BLaER1 (cell line): ENCODE results near the gene CRBN.

ENCODE experiments used
- H3K27ac ChIP-seq: shearing (Covaris generic); formaldehyde crosslinking; 2 replicates; pipeline ENCODE4 v1.8.1; 2022
- H3K27me3 ChIP-seq: shearing (Covaris generic); formaldehyde crosslinking; 2 replicates; pipeline ENCODE4 v1.8.1; 2022
- H3K36me3 ChIP-seq: shearing (Covaris generic); formaldehyde crosslinking; 2 replicates; pipeline ENCODE4 v1.8.1; 2022
- H3K4me1 ChIP-seq: shearing (Covaris generic); formaldehyde crosslinking; 2 replicates; pipeline ENCODE4 v1.8.1; 2022
- H3K4me2 ChIP-seq: shearing (Covaris generic); formaldehyde crosslinking; 2 replicates; pipeline ENCODE4 v1.8.1; 2022
- H3K4me3 ChIP-seq: shearing (Covaris generic); formaldehyde crosslinking; 2 replicates; pipeline ENCODE4 v1.8.1; 2022
- H3K9ac ChIP-seq: shearing (Covaris generic); formaldehyde crosslinking; 2 replicates; pipeline ENCODE4 v1.8.1; 2022
- H3K9me3 ChIP-seq: shearing (Covaris generic); formaldehyde crosslinking; 2 replicates; pipeline ENCODE4 v1.8.1; 2022
- H4K20me1 ChIP-seq: shearing (Covaris generic); formaldehyde crosslinking; 2 replicates; pipeline ENCODE4 v1.8.1; 2022
- Cebpa-rat ChIP-seq: shearing (Covaris generic); IDR thresholded peaks from 2 replicates; pipeline ENCODE4 v1.8.1; 2022

Gene CRBN

GRCh38 chr3:3196148-3196861 lies 16.8 kb upstream of the CRBN start:
- Histone ChIP-seq H3K4me2 (no peak overlapping the region), H3K9ac (no peak overlapping the region), H3K27ac (no peak overlapping the region), H3K27me3 (no peaks in the 10 kb centered on the region), H4K20me1 (no peaks in the 10 kb centered on the region), H3K4me3 (no peak overlapping the region), H3K9me3 (no peaks in the 10 kb centered on the region), H3K4me1 (peaks cover 9% of the 10 kb centered on the region; the same call in 1 of the 2 replicates), H3K36me3 (no peaks in the 10 kb centered on the region)
- no peak for TF ChIP-seq Cebpa-rat

- H3K9me3 ChIP-seq: no peaks in the 10 kb centered on the region
- H3K4me1 ChIP-seq: peaks cover 9% of the 10 kb centered on the region; the same call in 1 of the 2 replicates
- no peak overlapping the region for H3K9ac ChIP-seq
- H3K27me3 ChIP-seq: no peaks in the 10 kb centered on the region
- no peak overlapping the region for H3K4me3 ChIP-seq
- TF ChIP-seq Cebpa-rat: no peak
- no peaks in the 10 kb centered on the region for H3K36me3 ChIP-seq
- no peaks in the 10 kb centered on the region for H4K20me1 ChIP-seq
- H3K27ac ChIP-seq: no peak overlapping the region
- no peak overlapping the region for H3K4me2 ChIP-seq
Measured at GRCh38 chr3:3194861-3195260, 15.4 kb upstream of the CRBN start.

GRCh38 chr3:3192286-3192675 lies 12.8 kb upstream of the CRBN start:
- no peak overlapping the region for H3K4me3 ChIP-seq
- no peak overlapping the region for H3K9ac ChIP-seq
- H4K20me1 ChIP-seq: no peaks in the 10 kb centered on the region
- H3K27me3 ChIP-seq: no peaks in the 10 kb centered on the region
- TF ChIP-seq Cebpa-rat: no peak
- H3K4me2 ChIP-seq: peak overlapping the region; percentile 32
- H3K9me3 ChIP-seq: no peaks in the 10 kb centered on the region; the same call in 1 of the 2 replicates
- H3K4me1 ChIP-seq: peaks cover 9% of the 10 kb centered on the region; the same call in 1 of the 2 replicates
- H3K27ac ChIP-seq: no peak overlapping the region
- no peaks in the 10 kb centered on the region for H3K36me3 ChIP-seq

DNA sequence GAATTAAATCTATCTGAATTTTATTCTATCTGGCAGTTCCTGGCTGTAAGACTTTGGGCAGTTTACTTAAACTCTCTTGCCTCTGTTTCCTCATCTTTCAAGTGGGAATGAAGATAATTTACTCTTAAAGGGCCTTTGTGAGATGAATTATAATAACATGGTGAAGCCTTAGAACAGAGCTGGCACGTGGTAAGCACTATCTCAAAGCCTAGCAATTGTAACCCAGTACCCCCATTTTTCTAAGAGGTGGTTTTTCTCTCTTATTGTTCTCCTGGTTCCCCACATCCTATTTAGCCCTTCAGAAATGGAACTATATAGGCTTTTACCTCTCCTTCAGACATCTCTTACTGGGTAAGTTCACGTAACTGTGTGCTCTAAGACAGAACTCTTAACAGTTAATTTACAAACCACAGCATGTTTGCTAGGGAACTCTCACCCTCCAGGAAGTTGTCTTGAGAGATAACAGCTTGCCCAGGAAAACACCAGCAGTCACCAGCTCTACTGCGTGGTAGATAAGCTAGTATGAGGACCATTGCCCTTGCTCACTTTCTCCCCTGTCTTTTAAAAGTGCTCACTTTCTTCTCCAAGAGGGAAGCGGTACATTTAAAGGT lies 12.3 kb upstream of the CRBN start:
- no peak overlapping the region for H3K4me3 ChIP-seq
- H3K9ac ChIP-seq: no peak overlapping the region
- peak overlapping the region; percentile 32 for H3K4me2 ChIP-seq
- H3K27me3 ChIP-seq: no peaks in the 10 kb centered on the region
- H3K9me3 ChIP-seq: peaks cover 2% of the 10 kb centered on the region
- H3K27ac ChIP-seq: no peak overlapping the region
- peaks cover 9% of the 10 kb centered on the region; the same call in 1 of the 2 replicates for H3K4me1 ChIP-seq
- no peak for TF ChIP-seq Cebpa-rat
- H3K36me3 ChIP-seq: no peaks in the 10 kb centered on the region
- no peaks in the 10 kb centered on the region for H4K20me1 ChIP-seq

GRCh38 chr3:3189961-3190360 lies 10.5 kb upstream of the CRBN start:
- H3K27ac ChIP-seq: no peak overlapping the region
- no peaks in the 10 kb centered on the region for H3K36me3 ChIP-seq
- H3K9ac ChIP-seq: no peak overlapping the region
- H3K4me3 ChIP-seq: no peak overlapping the region
- H3K9me3 ChIP-seq: peaks cover 7% of the 10 kb centered on the region
- peaks cover 9% of the 10 kb centered on the region; the same call in 1 of the 2 replicates for H3K4me1 ChIP-seq
- H4K20me1 ChIP-seq: no peaks in the 10 kb centered on the region
- H3K27me3 ChIP-seq: no peaks in the 10 kb centered on the region
- H3K4me2 ChIP-seq: no peak overlapping the region
- TF ChIP-seq Cebpa-rat: no peak

DNA sequence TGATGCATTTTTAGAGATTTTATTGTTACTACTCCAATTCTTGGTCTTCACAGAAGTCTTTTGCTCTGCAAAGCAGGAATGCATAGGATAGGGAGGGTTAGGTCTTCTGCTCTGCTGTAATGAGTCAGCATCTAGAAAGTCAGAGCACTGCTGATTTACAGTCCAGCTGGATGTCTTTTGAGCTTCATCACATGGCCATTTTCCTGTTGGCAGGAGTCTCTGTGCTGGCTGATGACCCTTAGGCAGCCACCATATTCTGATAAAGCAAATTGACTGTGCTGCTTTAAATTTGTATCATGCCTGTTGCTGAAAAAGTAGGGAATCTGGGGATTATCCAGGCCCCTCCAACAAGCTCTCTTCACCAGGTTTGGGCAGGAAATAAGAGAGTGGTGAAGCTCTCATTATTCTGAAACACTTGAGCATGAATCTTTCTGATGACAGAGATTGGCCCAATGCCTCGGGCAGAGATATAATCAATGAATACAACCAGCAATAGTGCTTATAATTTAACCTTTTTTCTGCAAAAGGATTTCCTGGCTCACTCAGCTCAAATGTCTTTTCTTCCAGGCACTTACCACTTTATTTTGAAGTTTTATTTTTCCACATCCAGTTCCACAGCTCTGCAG lies 9.7 kb upstream of the CRBN start:
- TF ChIP-seq Cebpa-rat: no peak
- Histone ChIP-seq H3K9ac (no peak overlapping the region), H3K27ac (no peak overlapping the region), H3K27me3 (no peaks in the 10 kb centered on the region), H3K9me3 (peaks cover 7% of the 10 kb centered on the region), H3K4me1 (peaks cover 9% of the 10 kb centered on the region; the same call in 1 of the 2 replicates), H3K4me3 (no peak overlapping the region), H4K20me1 (no peaks in the 10 kb centered on the region), H3K36me3 (no peaks in the 10 kb centered on the region), H3K4me2 (no peak overlapping the region)

DNA sequence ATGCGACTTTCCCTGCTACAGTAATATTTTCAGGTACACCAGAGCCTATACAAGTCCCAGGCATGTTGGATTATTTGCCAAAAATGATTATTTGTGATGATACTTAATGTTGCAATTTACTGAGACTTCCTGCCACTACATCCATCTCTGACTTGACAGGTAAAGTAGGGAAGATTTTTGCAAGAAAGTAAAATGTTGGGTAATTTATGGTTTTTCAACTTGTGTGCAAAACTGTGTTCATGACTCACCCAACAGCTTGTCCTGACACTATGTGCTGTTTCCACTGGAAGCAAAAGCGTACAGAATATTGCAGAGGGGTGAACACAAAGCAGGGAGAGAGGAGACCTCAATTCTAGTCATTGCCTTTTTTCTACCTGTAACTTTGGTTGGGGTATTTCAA lies 5.4 kb upstream of the CRBN start:
- peaks cover 1% of the 10 kb centered on the region; the same call in 1 of the 2 replicates for H3K4me1 ChIP-seq
- no peak overlapping the region for H3K9ac ChIP-seq
- no peak for TF ChIP-seq Cebpa-rat
- H3K27ac ChIP-seq: no peak overlapping the region
- no peak overlapping the region for H3K4me3 ChIP-seq
- no peak overlapping the region for H3K4me2 ChIP-seq
- no peaks in the 10 kb centered on the region for H3K27me3 ChIP-seq
- H3K36me3 ChIP-seq: no peaks in the 10 kb centered on the region
- H3K9me3 ChIP-seq: peaks cover 7% of the 10 kb centered on the region
- no peaks in the 10 kb centered on the region for H4K20me1 ChIP-seq

GRCh38 chr3:3180456-3180855 lies 965 bp upstream of the CRBN start:
- Histone ChIP-seq H3K27me3 (no peaks in the 10 kb centered on the region), H3K4me1 (peaks cover 38% of the 10 kb centered on the region), H3K36me3 (peaks cover 5% of the 10 kb centered on the region; the same call in 1 of the 2 replicates), H3K4me2 (no peak overlapping the region), H3K9ac (no peak overlapping the region), H3K27ac (no peak overlapping the region), H3K4me3 (no peak overlapping the region), H3K9me3 (no peaks in the 10 kb centered on the region), H4K20me1 (peaks cover 40% of the 10 kb centered on the region)
- TF ChIP-seq Cebpa-rat: no peak

- H3K9me3 ChIP-seq: no peaks in the 10 kb centered on the region
- H3K4me2 ChIP-seq: peak overlapping the region; percentile 91
- H3K4me3 ChIP-seq: peak overlapping the region; percentile 97
- peaks cover 13% of the 10 kb centered on the region for H3K36me3 ChIP-seq
- peaks cover 40% of the 10 kb centered on the region for H4K20me1 ChIP-seq
- H3K27me3 ChIP-seq: no peaks in the 10 kb centered on the region
- no peak for TF ChIP-seq Cebpa-rat
- H3K4me1 ChIP-seq: peaks cover 52% of the 10 kb centered on the region
- H3K9ac ChIP-seq: peak overlapping the region; percentile 93
- peak overlapping the region; percentile 90 for H3K27ac ChIP-seq
Measured at GRCh38 chr3:3178498-3179328, 778 bp downstream of the CRBN start.
